HEK293T (cell line): Measurements from ENCODE around the gene RRBP1.

Source experiments
- CTCF ChIA-PET: fragments of 350-600 bp; formaldehyde crosslinking; extraction: SDS; loops from one replicate; lab custom pipeline; 2021; ENCODE audit warnings: antibody characterized with exemption, inconsistent platforms; lab: Yijun Ruan, JAX
- POLR2A ChIA-PET: fragments of 350-600 bp; formaldehyde crosslinking; extraction: SDS; loops from one replicate; lab custom pipeline; 2020; ENCODE audit warnings: antibody characterized with exemption, inconsistent platforms; lab: Yijun Ruan, JAX
- DNase-seq: peaks from one replicate; pipeline ENCODE4 v3.0.0; 2012; ENCODE audit warnings: mixed read lengths; ENCODE audit errors: extremely low spot score
- ARNT ChIP-seq: fragments of 450-650 bp; IDR thresholded peaks from 2 replicates; pipeline ENCODE4 v1.6.1; 2017; ENCODE audit warnings: mild to moderate bottlenecking
- BHLHE40 ChIP-seq: fragments of 450-650 bp; IDR thresholded peaks from 2 replicates; pipeline ENCODE4 v1.6.1; 2016; ENCODE audit warnings: mild to moderate bottlenecking, moderate library complexity, borderline replicate concordance
- CTBP1 ChIP-seq: fragments of 450-650 bp; IDR thresholded peaks from 2 replicates; pipeline ENCODE4 v1.6.1; 2016; ENCODE audit warnings: borderline replicate concordance
- ELF4 ChIP-seq: fragments of 450-650 bp; IDR thresholded peaks from 2 replicates; pipeline ENCODE4 v1.6.1; 2017; ENCODE audit warnings: antibody characterized with exemption
- FOXA1 ChIP-seq: fragments of 450-650 bp; IDR thresholded peaks from 2 replicates; pipeline ENCODE4 v1.6.1; 2016; ENCODE audit warnings: mild to moderate bottlenecking
- FOXK2 ChIP-seq: fragments of 450-650 bp; IDR thresholded peaks from 2 replicates; pipeline ENCODE4 v1.6.1; 2016; ENCODE audit warnings: mild to moderate bottlenecking
- FOXM1 ChIP-seq: fragments of 450-650 bp; IDR thresholded peaks from 2 replicates; pipeline ENCODE4 v1.6.1; 2017; ENCODE audit warnings: mild to moderate bottlenecking, borderline replicate concordance
- HDGF ChIP-seq: fragments of 450-650 bp; IDR thresholded peaks from 2 replicates; pipeline ENCODE4 v1.6.1; 2017; ENCODE audit warnings: antibody characterized with exemption, borderline replicate concordance
- L3MBTL2 ChIP-seq: fragments of 450-650 bp; conservative IDR thresholded peaks from 2 replicates; pipeline ENCODE4 v1.6.1; 2016; ENCODE audit warnings: mild to moderate bottlenecking
- LEF1 ChIP-seq: fragments of 450-650 bp; IDR thresholded peaks from 2 replicates; pipeline ENCODE4 v1.6.1; 2017; ENCODE audit warnings: mild to moderate bottlenecking, borderline replicate concordance
- NFRKB ChIP-seq: fragments of 450-650 bp; IDR thresholded peaks from 2 replicates; pipeline ENCODE4 v1.6.1; 2016; ENCODE audit warnings: mild to moderate bottlenecking, moderate library complexity
- SP1 ChIP-seq: fragments of 450-650 bp; IDR thresholded peaks from 2 replicates; pipeline ENCODE4 v1.6.1; 2017
- SUZ12 ChIP-seq: fragments of 450-650 bp; IDR thresholded peaks from 2 replicates; pipeline ENCODE4 v1.6.1; 2016; ENCODE audit warnings: mild to moderate bottlenecking
- TARDBP ChIP-seq: fragments of 450-650 bp; IDR thresholded peaks from 2 replicates; pipeline ENCODE4 v1.6.1; 2016
- ZNF384 ChIP-seq: fragments of 450-650 bp; IDR thresholded peaks from 2 replicates; pipeline ENCODE4 v1.6.1; 2016
- TF ChIP-seq, protein P1 (sequence below): fragments of 450-650 bp; IDR thresholded peaks from 2 replicates; pipeline ENCODE4 v1.6.1; 2016

RRBP1 gene

DNA sequence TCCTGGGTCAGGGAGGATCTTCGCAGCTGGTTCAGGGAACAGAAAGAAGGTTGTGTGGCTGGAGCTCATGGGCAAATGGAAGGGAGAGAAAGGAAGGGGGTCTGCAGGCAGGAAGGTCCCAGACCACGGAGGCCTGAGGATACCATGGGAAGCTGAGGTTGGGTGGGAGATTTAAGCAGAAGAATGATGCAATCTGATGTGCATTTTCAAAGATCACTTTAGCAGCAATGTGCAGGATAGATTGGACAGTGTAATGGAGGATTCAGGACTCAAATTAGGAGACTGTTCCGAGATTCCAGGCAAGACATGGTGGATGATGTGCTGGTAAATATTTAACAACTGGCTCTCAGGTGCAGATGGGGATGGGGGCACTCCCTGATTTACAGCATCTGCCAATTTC is 5.8 kb upstream of the RRBP1 start:
- TF ChIP-seq ZNF384 (no peak), SP1 (no peak), ARNT (no peak), NFRKB (no peak), L3MBTL2 (no peak), CTBP1 (no peak), TARDBP (no peak), FOXA1 (no peak)
- DNase-seq = no peak
- POLR2A ChIA-PET = interaction anchor here (0.6 kb wide), 1 partner anchor 157 kb away, joined by 3 read pairs; the partner anchor contains the start of gene BFSP1
- CTCF ChIA-PET = no interaction called here

DNA sequence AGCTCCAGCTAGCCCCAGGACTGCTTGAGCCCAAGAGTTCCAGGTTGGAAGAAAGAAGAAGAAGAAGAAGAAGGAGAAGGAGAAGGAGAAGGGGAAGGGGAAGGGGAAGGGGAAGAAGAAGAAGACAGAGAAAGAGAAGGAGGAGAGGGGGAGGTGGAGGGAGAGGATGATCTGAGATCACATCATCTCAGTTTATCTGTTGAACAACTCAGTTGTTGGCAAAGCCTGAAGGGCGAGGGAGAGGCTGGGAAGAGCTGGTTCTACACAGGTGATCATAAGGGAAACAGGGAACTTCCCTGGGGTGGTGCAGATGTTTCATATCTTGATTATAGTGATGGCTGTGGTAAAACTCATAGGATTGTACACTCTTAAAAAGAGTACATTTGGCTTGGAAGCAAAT is 3.1 kb upstream of the RRBP1 start:
- CTCF ChIA-PET = no interaction called here
- DNase-seq = no peak
- TF ChIP-seq BHLHE40 (no peak), LEF1 (no peak), FOXA1 (no peak), NFRKB (no peak), FOXM1 (no peak), L3MBTL2 (no peak), ARNT (no peak), CTBP1 (no peak)
- POLR2A ChIA-PET = no interaction called here

DNA sequence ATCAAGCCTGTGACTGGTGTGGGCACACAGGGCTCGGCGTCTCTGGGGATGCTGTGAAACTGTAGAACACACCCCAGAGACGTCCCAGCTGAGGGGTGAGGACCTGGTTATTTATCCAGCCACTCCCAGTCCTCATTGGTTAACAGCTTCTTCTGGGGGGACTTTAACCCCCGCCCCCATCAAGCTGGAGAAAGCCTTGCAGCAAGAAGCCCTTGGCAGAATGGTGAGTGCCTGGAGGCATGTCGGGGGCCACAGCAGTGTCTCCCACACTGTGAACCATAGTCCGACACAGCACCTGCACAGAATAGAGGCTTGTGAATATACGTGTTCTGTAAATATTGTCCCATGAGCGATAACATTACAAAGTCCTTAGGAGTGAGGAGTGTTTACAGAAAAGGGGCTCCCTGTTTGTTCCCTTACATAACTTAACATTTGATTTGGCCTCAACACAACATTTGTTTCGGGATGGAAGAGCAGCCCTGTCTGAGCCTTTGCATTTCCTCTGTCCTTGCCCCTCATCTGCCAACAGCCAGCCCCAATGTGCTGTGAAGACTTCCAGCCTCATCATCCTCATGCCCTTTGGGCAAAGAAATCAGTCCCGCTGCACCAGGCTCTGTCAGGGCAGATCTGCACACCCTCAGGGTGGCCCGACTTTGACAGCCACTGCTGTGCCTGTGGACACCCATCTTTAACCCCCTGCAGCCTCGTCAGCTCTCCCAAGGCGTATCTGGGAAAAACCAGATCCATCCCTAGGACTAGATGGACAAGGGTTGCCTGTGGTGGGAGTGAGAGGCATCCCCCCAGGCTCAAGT is 2.2 kb upstream of the RRBP1 start:
- POLR2A ChIA-PET = no interaction called here
- no peak for TF ChIP-seq FOXK2
- TF ChIP-seq FOXA1 = no peak
- no peak for TF ChIP-seq BHLHE40
- TF ChIP-seq NFRKB = no peak
- TF ChIP-seq SP1 = no peak
- no peak for TF ChIP-seq ARNT
- no peak for TF ChIP-seq TARDBP
- no peak for TF ChIP-seq HDGF
- TF ChIP-seq FOXM1 = no peak
- no peak for TF ChIP-seq CTBP1
- no peak for TF ChIP-seq ZNF384
- DNase-seq = no peak
- CTCF ChIA-PET = interaction anchor here (2.0 to 2.1 kb wide), 2 partner anchors 26 to 29 kb away, joined by 6 to 14 read pairs; no protein-coding TSS in a partner anchor

DNA sequence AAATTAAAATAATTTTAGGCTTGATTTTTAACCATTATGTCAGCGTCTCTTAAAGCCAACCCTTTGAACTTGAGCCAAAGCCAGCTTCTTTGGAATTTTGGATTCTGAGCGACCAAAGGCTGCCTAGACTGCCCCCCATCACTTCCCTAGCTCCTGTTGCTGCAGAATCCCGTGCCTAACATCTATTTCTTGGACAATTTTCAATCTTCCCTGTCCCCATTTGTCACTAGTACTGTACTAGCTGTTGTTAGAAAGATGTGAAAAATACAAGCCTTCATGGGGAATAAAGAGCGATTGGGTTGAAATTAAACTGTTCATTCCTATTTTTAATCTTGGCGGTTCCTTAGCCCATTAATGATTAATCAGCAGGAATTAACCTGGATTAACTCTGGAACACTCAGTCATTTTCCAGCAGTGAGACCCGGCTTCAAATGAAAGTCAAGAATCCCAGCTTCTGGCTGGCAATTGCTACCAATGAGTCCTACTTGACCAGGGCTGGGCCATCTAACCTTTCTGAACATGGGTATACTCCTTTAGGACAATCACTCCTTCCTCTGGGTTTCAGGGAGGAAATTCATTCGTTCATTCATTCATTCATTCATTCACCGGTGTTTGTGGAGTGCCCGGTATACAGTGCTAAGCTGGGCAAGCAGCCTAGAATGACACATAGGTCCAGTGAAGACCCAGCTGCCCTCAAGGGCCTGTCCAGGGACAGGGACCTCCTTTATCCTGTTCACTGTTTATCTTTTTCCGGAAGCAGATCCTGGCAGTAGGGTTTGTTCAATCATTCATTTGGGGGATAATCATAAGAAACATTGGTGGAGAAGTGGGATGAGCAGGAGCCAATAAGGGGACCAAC is 1.4 kb upstream of the RRBP1 start:
- TF ChIP-seq FOXA1 (no peak), SUZ12 (no peak), ZNF384 (no peak), ARNT (no peak), L3MBTL2 (no peak), SP1 (no peak), NFRKB (no peak), TARDBP (no peak), FOXK2 (no peak), HDGF (no peak), CTBP1 (no peak)
- TF ChIP-seq, protein P1, sequence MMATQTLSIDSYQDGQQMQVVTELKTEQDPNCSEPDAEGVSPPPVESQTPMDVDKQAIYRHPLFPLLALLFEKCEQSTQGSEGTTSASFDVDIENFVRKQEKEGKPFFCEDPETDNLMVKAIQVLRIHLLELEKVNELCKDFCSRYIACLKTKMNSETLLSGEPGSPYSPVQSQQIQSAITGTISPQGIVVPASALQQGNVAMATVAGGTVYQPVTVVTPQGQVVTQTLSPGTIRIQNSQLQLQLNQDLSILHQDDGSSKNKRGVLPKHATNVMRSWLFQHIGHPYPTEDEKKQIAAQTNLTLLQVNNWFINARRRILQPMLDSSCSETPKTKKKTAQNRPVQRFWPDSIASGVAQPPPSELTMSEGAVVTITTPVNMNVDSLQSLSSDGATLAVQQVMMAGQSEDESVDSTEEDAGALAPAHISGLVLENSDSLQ = no peak
- POLR2A ChIA-PET = interaction anchor here (1.2 to 1.6 kb wide), 6 partner anchors 8 to 605 kb away, joined by 3 to 8 read pairs (median 5); partner anchors contain the start of genes BFSP1 and ZNF133
- no peak for DNase-seq
- CTCF ChIA-PET = interaction anchor here (0.7 to 2.1 kb wide), 13 partner anchors 7 to 316 kb away, joined by 3 to 14 read pairs (median 4); no protein-coding TSS in a partner anchor

DNA sequence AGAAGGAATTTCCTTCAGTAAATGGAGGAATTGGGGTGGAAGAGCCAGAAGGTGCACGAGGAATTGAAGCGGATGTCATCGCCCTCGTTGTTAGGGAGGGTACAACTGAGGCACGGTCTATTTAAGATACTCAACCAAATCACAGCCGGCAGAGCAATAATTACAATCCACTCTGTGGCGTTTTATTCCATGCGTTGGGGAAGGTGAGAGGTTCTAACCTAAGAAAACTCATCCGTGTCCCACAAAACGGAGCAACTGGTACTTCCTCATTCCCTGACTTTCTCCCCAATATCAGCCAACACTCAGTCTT is 802 bp upstream of the RRBP1 start:
- ChIA-PET CTCF (interaction anchor here (0.7 to 2.1 kb wide), 13 partner anchors 8 to 317 kb away, joined by 3 to 14 read pairs (median 4); no protein-coding TSS in a partner anchor), POLR2A (interaction anchor here (0.8 to 1.6 kb wide), 9 partner anchors 8 to 605 kb away, joined by 3 to 8 read pairs (median 4); partner anchors contain the start of genes BFSP1 and ZNF133)
- no peak for DNase-seq
- TF ChIP-seq SP1 = no peak
- no peak for TF ChIP-seq FOXA1
- no peak for TF ChIP-seq NFRKB
- TF ChIP-seq FOXK2 = no peak
- no peak; the same call in 1 of the 2 replicates for TF ChIP-seq L3MBTL2
- TF ChIP-seq HDGF = no peak
- TF ChIP-seq CTBP1 = no peak
- TF ChIP-seq ZNF384 = no peak
- TF ChIP-seq FOXM1 = no peak
- TF ChIP-seq LEF1 = no peak
- TF ChIP-seq, protein P1 = no peak
- TF ChIP-seq TARDBP = no peak

DNA sequence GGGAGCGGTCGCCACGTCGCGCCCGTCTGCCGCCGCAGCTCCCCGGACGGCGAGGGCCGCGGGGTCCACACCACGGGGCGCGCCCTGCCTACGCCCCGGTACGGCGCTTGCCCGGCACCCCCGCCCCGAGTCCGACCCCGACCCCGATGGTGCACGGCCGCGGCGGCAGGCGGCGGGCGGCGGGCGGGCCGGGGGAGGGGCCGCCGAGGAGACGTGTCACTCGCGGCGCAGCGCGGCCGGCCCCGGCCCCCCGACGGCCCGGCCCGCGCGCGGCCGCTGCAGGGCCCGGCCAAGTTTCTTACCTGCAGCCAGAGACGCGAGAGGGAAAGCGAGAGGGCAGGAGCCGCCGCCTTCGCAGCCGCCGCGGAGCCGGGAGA is 328 bp downstream of the RRBP1 start:
- no peak for DNase-seq
- no peak for TF ChIP-seq ELF4
- TF ChIP-seq NFRKB = no peak
- TF ChIP-seq ZNF384 = no peak
- TF ChIP-seq FOXK2 = no peak
- no peak for TF ChIP-seq HDGF
- ChIA-PET CTCF (interaction anchor here (0.6 to 2.1 kb wide), 7 partner anchors 9 to 270 kb away, joined by 3 to 14 read pairs (median 4); no protein-coding TSS in a partner anchor), POLR2A (interaction anchor here (0.7 to 1.6 kb wide), 14 partner anchors 10 to 607 kb away, joined by 3 to 8 read pairs (median 4); partner anchors contain the start of genes BFSP1 and ZNF133)
